ENCODE data around the gene KIFC1.
"Not testable (repeated sequence)": the region's sequence is repeated elsewhere in the genome, so short reads cannot be mapped to it uniquely, and the experiment has no call there.

Gene KIFC1

DNA sequence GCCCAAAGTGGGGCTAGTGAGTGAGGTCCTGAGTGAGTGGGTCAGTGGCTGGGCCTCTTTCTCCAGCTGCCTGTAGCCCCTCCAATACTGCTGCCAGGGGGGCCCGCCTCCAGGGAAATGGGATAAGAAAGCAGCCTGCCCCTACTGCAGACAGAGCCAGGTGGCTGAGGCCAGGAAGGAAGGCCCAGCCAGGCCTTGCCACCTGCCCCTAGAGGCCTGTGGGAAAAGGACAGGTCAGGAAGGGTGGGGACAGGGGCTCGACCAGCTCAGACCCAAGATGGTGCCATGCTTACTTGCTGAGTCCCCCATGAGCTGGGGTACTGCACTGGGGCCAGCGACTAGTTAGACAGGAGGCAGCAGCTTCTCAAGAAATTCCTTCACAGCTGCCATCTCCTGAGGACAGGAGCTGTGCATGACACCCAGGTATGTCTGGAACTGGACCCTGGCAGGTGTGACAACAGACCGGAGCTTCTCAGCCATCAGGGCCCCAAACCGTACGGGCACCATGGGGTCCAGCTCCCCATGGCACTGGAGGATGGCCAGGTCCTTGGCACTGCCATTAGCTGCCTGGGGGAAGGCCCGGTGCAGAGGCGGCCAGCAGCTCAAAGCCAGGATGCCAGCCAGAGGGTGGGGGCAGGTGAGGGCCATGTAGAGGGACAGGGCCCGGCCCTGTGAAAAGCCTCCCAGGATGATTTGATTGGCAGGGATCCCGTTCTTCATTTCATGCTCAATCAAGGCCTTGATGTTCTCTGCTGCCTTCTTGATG, 26.2 kb upstream of the KIFC1 start:
- not testable (repeated sequence) for H3K27ac ChIP-seq; H3K4me3 ChIP-seq (IDR thresholded peaks at IDR 0.05; ENCODE audit: insufficient read depth, low read depth, low read length); H3K36me3 ChIP-seq (ENCODE audit: insufficient read depth); H4K20me1 ChIP-seq (ENCODE audit: insufficient read depth); H3K9ac ChIP-seq; H2AFZ ChIP-seq (ENCODE audit: low read depth); H3K27me3 ChIP-seq (ENCODE audit: insufficient read depth, low read depth); H3K79me2 ChIP-seq (ENCODE audit: insufficient read depth, low read depth); H3K4me1 ChIP-seq (ENCODE audit: low read depth, poor library complexity, severe bottlenecking); H3K4me2 ChIP-seq

DNA sequence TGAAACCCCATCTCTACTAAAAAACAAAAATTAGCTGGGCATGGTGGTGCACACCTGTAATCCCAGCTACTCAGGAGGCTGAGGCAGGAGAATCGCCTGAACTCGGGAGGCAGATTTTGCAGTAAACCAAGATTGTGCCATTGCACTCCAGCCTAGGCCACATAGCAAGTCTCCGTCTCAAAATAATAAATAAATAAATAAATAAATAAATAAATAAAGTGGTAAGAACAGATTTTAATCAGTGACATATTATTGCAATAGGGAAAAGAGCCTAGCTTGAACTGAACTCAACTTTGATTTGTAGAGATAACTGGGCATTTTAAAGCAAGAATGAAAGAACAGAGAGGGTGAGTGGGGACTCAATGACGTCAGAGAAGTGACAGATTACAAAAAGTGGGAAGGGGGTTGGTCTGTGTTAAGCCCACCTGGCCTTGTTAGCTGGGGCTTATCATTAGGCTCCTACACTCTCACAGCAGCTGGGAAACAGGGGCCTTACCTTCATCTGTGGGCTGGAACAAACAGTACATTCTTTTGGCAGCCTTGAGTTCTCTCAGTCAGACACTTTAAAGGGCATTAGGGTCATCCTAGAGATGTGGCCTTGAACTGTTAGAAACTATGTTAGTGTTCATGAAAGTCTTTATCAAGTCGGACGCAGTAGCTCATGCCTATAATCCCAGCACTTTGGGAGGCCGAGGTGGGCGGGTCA, 24.5 kb upstream of the KIFC1 start:
- Histone ChIP-seq H3K4me3 (IDR thresholded peaks at IDR 0.05; ENCODE audit: insufficient read depth, low read depth, low read length) (no peak overlapping the region), H4K20me1 (ENCODE audit: insufficient read depth) (no peaks in the 10 kb centered on the region), H3K79me2 (ENCODE audit: insufficient read depth, low read depth) (no peaks in the 10 kb centered on the region), H3K4me1 (ENCODE audit: low read depth, poor library complexity, severe bottlenecking) (no peaks in the 10 kb centered on the region), H3K9ac (no peak overlapping the region), H3K4me2 (no peak overlapping the region), H3K27ac (no peak overlapping the region), H2AFZ (ENCODE audit: low read depth) (no peak overlapping the region), H3K36me3 (ENCODE audit: insufficient read depth) (no peaks in the 10 kb centered on the region), H3K27me3 (ENCODE audit: insufficient read depth, low read depth) (no peaks in the 10 kb centered on the region)
- TF ChIP-seq, protein P1, sequence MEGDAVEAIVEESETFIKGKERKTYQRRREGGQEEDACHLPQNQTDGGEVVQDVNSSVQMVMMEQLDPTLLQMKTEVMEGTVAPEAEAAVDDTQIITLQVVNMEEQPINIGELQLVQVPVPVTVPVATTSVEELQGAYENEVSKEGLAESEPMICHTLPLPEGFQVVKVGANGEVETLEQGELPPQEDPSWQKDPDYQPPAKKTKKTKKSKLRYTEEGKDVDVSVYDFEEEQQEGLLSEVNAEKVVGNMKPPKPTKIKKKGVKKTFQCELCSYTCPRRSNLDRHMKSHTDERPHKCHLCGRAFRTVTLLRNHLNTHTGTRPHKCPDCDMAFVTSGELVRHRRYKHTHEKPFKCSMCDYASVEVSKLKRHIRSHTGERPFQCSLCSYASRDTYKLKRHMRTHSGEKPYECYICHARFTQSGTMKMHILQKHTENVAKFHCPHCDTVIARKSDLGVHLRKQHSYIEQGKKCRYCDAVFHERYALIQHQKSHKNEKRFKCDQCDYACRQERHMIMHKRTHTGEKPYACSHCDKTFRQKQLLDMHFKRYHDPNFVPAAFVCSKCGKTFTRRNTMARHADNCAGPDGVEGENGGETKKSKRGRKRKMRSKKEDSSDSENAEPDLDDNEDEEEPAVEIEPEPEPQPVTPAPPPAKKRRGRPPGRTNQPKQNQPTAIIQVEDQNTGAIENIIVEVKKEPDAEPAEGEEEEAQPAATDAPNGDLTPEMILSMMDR (conservative IDR thresholded peaks at IDR 0.05; ENCODE audit: low read depth, low read length) = no peak

DNA sequence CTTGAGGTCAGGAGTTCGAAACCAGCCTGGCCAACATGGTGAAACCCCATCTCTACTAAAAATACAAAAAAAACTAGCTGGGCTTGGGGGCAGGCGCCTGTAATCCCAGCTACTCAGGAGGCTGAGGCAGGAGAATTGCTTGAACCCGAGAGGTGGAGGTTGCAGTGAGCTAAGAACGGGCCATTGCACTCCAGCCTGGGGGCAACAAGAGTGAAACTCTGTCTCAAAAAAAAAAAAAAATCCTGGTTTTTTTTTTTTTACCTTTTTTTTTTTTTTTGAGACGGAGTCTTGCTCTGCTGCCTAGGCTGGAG, 24.0 kb upstream of the KIFC1 start:
- not testable (repeated sequence) for H3K4me3 ChIP-seq (IDR thresholded peaks at IDR 0.05; ENCODE audit: insufficient read depth, low read depth, low read length); H3K27ac ChIP-seq; H2AFZ ChIP-seq (ENCODE audit: low read depth); H3K79me2 ChIP-seq (ENCODE audit: insufficient read depth, low read depth); H3K36me3 ChIP-seq (ENCODE audit: insufficient read depth); H3K9ac ChIP-seq; H3K27me3 ChIP-seq (ENCODE audit: insufficient read depth, low read depth); H3K4me1 ChIP-seq (ENCODE audit: low read depth, poor library complexity, severe bottlenecking); H3K4me2 ChIP-seq; H4K20me1 ChIP-seq (ENCODE audit: insufficient read depth)

DNA sequence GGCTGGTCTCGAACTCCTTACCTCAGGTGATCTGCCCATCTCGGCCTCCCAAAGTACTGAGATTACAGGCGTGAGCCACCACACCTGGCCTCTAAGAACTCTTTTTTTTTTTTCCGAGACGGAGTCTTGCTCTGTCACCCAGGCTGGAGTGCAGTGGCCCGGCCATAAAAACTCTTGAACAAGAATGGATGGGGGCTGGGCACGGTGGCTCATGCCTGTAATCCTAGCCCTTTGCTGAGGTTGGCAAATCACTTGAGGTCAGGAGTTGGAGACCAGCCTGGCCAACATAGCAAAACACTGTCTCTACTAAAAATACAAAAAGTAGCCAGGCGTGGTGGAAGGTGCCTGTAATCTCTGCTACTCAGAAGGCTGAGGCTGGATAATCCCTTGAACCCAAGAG, 19.7 kb upstream of the KIFC1 start:
- not testable (repeated sequence) for H3K79me2 ChIP-seq (ENCODE audit: insufficient read depth, low read depth); H3K9ac ChIP-seq; H3K27me3 ChIP-seq (ENCODE audit: insufficient read depth, low read depth); H3K27ac ChIP-seq; H3K36me3 ChIP-seq (ENCODE audit: insufficient read depth); H3K4me2 ChIP-seq; H3K4me1 ChIP-seq (ENCODE audit: low read depth, poor library complexity, severe bottlenecking); H4K20me1 ChIP-seq (ENCODE audit: insufficient read depth); H2AFZ ChIP-seq (ENCODE audit: low read depth); H3K4me3 ChIP-seq (IDR thresholded peaks at IDR 0.05; ENCODE audit: insufficient read depth, low read depth, low read length)

DNA sequence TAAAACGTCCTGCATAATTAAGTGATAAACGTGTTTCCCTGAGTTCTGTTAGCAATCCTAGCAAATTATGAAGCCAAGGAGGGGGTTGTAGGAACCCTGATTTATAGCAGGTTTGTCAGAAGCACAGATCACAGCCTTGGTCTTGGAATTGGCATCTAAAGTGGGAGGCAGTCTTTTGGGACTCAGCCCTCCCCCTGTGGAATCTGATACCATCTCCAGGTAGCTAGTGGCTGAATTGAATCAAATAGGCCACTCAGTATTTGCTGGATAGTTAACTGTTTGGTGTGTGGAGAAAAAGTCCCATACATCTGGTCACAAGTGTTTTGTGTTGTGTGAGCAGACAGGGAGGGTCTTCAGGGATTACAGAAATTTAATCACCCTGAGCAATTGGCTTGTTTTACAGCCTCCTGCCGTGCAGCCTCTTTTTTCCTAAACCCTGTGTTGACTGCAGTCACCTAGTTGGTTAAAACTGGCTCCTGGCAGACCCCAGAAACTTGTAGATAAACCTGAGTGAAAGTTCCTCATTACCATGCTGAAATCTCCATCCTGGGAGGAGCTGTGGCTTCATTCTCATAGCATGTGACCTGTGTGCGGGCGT, 19.0 kb upstream of the KIFC1 start:
- H3K36me3 ChIP-seq (ENCODE audit: insufficient read depth) = no peaks in the 10 kb centered on the region
- no peak overlapping the region for H3K4me3 ChIP-seq (IDR thresholded peaks at IDR 0.05; ENCODE audit: insufficient read depth, low read depth, low read length)
- no peaks in the 10 kb centered on the region for H4K20me1 ChIP-seq (ENCODE audit: insufficient read depth)
- H3K9ac ChIP-seq = no peak overlapping the region
- no peak overlapping the region for H3K4me2 ChIP-seq
- H3K27me3 ChIP-seq (ENCODE audit: insufficient read depth, low read depth) = no peaks in the 10 kb centered on the region
- H2AFZ ChIP-seq (ENCODE audit: low read depth) = no peak overlapping the region
- H3K79me2 ChIP-seq (ENCODE audit: insufficient read depth, low read depth) = no peaks in the 10 kb centered on the region
- TF ChIP-seq, protein P1 (conservative IDR thresholded peaks at IDR 0.05; ENCODE audit: low read depth, low read length) = no peak
- H3K27ac ChIP-seq = no peak overlapping the region
- no peaks in the 10 kb centered on the region for H3K4me1 ChIP-seq (ENCODE audit: low read depth, poor library complexity, severe bottlenecking)

Measured in KMS-11 (cell line).